Ascending aorta (tissue), 2 donors: Measurements from ENCODE around the gene AHCYL1. TPM values are rescaled to one million over a fixed set of nuclear protein-coding genes. Genes with fewer than 3 reads are reported as not detected.

Experiments
- DNase-seq, 2 donors: peaks; one replicate each; pipeline ENCODE4 v3.0.0-alpha.2; 2019; ENCODE audit warnings: low spot score in 2 of 2
- H3K27ac ChIP-seq, 2 donors: fragments of 200-600 bp; sonication (generic); one replicate each; pipeline ENCODE4 v1.5.1; 2016 to 2017; ENCODE audit warnings: mild to moderate bottlenecking in 1 of 2
- H3K27me3 ChIP-seq: fragments of 200-600 bp; sonication (generic); one replicate; pipeline ENCODE4 v1.5.1; 2017
- H3K36me3 ChIP-seq, 2 donors: fragments of 200-600 bp; sonication (generic); one replicate each; pipeline ENCODE4 v1.5.1; 2016
- H3K4me1 ChIP-seq, 2 donors: fragments of 200-600 bp; sonication (generic); one replicate each; pipeline ENCODE4 v1.5.1; 2016 to 2017; ENCODE audit warnings: mild to moderate bottlenecking in 1 of 2
- H3K4me3 ChIP-seq, 2 donors: fragments of 200-600 bp; sonication (generic); one replicate each; pipeline ENCODE4 v1.5.1; 2016 to 2017; ENCODE audit warnings: mild to moderate bottlenecking in 1 of 2
- H3K9me3 ChIP-seq, 2 donors: fragments of 200-600 bp; sonication (generic); one replicate each; pipeline ENCODE4 v1.5.1; 2016
- CTCF ChIP-seq, 3 experiments: fragments of 200-600 bp in 2 of 3; fragments of 450-650 bp in 1 of 3; sonication (generic) in 2 of 3; IDR thresholded peaks; one replicate each; pipeline ENCODE4 v1.5.1; 2016 to 2019; ENCODE audit warnings: antibody characterized with exemption in 3 of 3, mild to moderate bottlenecking in 1 of 3, moderate library complexity in 1 of 3
- intact Hi-C: fragments of 100-400 bp; cut with DNase I; formaldehyde crosslinking; loops from one replicate; pipeline ENCODE4 v1.15.1; 2023
- total RNA-seq: library from RNA; depleted of rRNA; stranded (reverse); fragments of >200 nt; gene quantifications from one replicate; pipeline ENCODE4 v1.1.0, GENCODE V29; 2016

The AHCYL1 gene
- total RNA-seq, 1 donor from 2014 or later: 49.1 TPM

GRCh38 chr1:109980324-109981003, 4.1 kb upstream of the AHCYL1 start:
- Histone ChIP-seq H3K36me3 (no peaks in the 10 kb centered on the region), H3K9me3 (no peaks in the 10 kb centered on the region), H3K27ac (no peak overlapping the region), H3K4me1 (peaks cover 0 to under 1% of the 10 kb centered on the region in 2 donors), H3K4me3 (no peak overlapping the region), H3K27me3 (no peaks in the 10 kb centered on the region)
- TF ChIP-seq CTCF (IDR thresholded peaks at IDR 0.05): peak in 2 of 3 experiments; percentile 9 to 32
- DNase-seq: no peak
- intact Hi-C loops: loop anchor here (5.0 kb wide), 1 partner anchor 338 kb away; no protein-coding TSS in a partner anchor

GRCh38 chr1:109981004-109981335, 3.6 kb upstream of the AHCYL1 start:
- no peak for DNase-seq
- no peak for TF ChIP-seq CTCF (IDR thresholded peaks at IDR 0.05)
- H3K4me1 ChIP-seq: peaks cover 3 to 4% of the 10 kb centered on the region in 2 donors
- intact Hi-C loops: loop anchor here (5.0 kb wide), 1 partner anchor 339 kb away; no protein-coding TSS in a partner anchor
- no peak overlapping the region for H3K4me3 ChIP-seq
- H3K27me3 ChIP-seq: no peaks in the 10 kb centered on the region
- no peaks in the 10 kb centered on the region for H3K36me3 ChIP-seq
- H3K27ac ChIP-seq: no peak overlapping the region
- no peaks in the 10 kb centered on the region for H3K9me3 ChIP-seq

GRCh38 chr1:109983380-109984189, 980 bp upstream of the AHCYL1 start:
- Histone ChIP-seq H3K27ac (peak overlapping the region; percentile 35 to 97), H3K9me3 (no peaks in the 10 kb centered on the region), H3K4me1 (peaks cover 9 to 10% of the 10 kb centered on the region in 2 donors), H3K36me3 (no peaks in the 10 kb centered on the region), H3K27me3 (no peaks in the 10 kb centered on the region), H3K4me3 (no peak overlapping the region)
- no peak for TF ChIP-seq CTCF (IDR thresholded peaks at IDR 0.05)
- DNase-seq: no peak
- intact Hi-C loops: loop anchor here (1.0 to 5.0 kb wide), 5 partner anchors 73 to 435 kb away; partner anchors contain the start of genes CSF1 and GNAI3

GRCh38 chr1:109984190-109984455, 442 bp upstream of the AHCYL1 start:
- no peaks in the 10 kb centered on the region for H3K9me3 ChIP-seq
- no peaks in the 10 kb centered on the region for H3K36me3 ChIP-seq
- peak overlapping the region in 1 of 2 donors; percentile 81 for H3K4me3 ChIP-seq
- no peak for TF ChIP-seq CTCF (IDR thresholded peaks at IDR 0.05)
- intact Hi-C loops: loop anchor here (1.0 to 5.0 kb wide), 5 partner anchors 73 to 435 kb away; partner anchors contain the start of genes CSF1 and GNAI3
- DNase-seq: no peak
- peak overlapping the region; percentile 35 to 97 for H3K27ac ChIP-seq
- peaks cover 9 to 10% of the 10 kb centered on the region in 2 donors for H3K4me1 ChIP-seq
- H3K27me3 ChIP-seq: no peaks in the 10 kb centered on the region

- peak overlapping the region; percentile 97 to 98 for H3K27ac ChIP-seq
- peak overlapping the region; percentile 77 to 81 for H3K4me3 ChIP-seq
- no peak for DNase-seq
- no peaks in the 10 kb centered on the region for H3K36me3 ChIP-seq
- no peaks in the 10 kb centered on the region for H3K9me3 ChIP-seq
- intact Hi-C loops: loop anchor here (2.0 kb wide), 2 partner anchors 75 to 437 kb away; partner anchors contain the start of genes CSF1 and GNAI3
- peaks cover 10 to 12% of the 10 kb centered on the region in 2 donors for H3K4me1 ChIP-seq
- no peaks in the 10 kb centered on the region for H3K27me3 ChIP-seq
- no peak for TF ChIP-seq CTCF (IDR thresholded peaks at IDR 0.05)
Observed at GRCh38 chr1:109985247-109986053, 885 bp downstream of the AHCYL1 start.
